IMR-90 (cell line): ENCODE data around the gene PRKAB1. TPM values are rescaled to one million over a fixed set of nuclear protein-coding genes. Genes with fewer than 3 reads are reported as not detected.

Experiments
- ATAC-seq: fragments of 200-7000 bp; cut with Tn5 transposase; 2 replicates; pipeline ENCODE4 v1.9.1; 2020; ENCODE audit warnings: low read depth, mild to moderate bottlenecking, moderate library complexity
- BruUV-seq: library from RNA; stranded (reverse); fragments of 400-500 nt; replicated peaks from 2 replicates; lab custom pipeline; 2021; lab: Mats Ljungman, UMichigan
- CTCF ChIA-PET: fragments of 300-600 bp; formaldehyde crosslinking; extraction: SDS; loops from one replicate; lab custom pipeline; 2021; ENCODE audit warnings: antibody characterized with exemption; lab: Yijun Ruan, JAX
- POLR2A ChIA-PET: fragments of 300-600 bp; sonication (Branson Sonifier 250); formaldehyde crosslinking; loops from one replicate; lab custom pipeline; 2022; ENCODE audit warnings: antibody characterized with exemption; ENCODE audit not compliant: unreplicated experiment; lab: Charles Lee
- DNase-seq: peaks from one replicate; pipeline ENCODE4 v3.0.0; 2013
- H2AFZ ChIP-seq: replicated peaks from 2 replicates; pipeline ENCODE3; 2013; ENCODE audit warnings: low read length, mild to moderate bottlenecking; ENCODE audit not compliant: poor library complexity
- H2AK5ac ChIP-seq: 2 replicates; pipeline ENCODE4 v1.6.1; 2013; ENCODE audit warnings: low read depth, low read length, inconsistent platforms
- H2AK9ac ChIP-seq: replicated peaks from 2 replicates; pipeline ENCODE3; 2013; ENCODE audit warnings: mild to moderate bottlenecking, low read depth, low read length, moderate library complexity; ENCODE audit not compliant: poor library complexity
- H2BK120ac ChIP-seq: 2 replicates; pipeline ENCODE4 v1.6.1; 2013; ENCODE audit warnings: low read depth, low read length, inconsistent platforms
- H2BK15ac ChIP-seq: 3 replicates; pipeline ENCODE4 v1.6.1; 2013; ENCODE audit warnings: low read depth, low read length, inconsistent platforms
- H2BK20ac ChIP-seq: 2 replicates; pipeline ENCODE4 v1.6.1; 2013; ENCODE audit warnings: low read depth, mild to moderate bottlenecking, inconsistent platforms, low read length, moderate library complexity
- H2BK5ac ChIP-seq: 2 replicates; pipeline ENCODE4 v1.6.1; 2013; ENCODE audit warnings: mild to moderate bottlenecking, low read depth, low read length, inconsistent platforms; ENCODE audit not compliant: poor library complexity, severe bottlenecking
- H3K14ac ChIP-seq: replicated peaks from 2 replicates; pipeline ENCODE4 v1.6.1; 2013; ENCODE audit warnings: low read depth, low read length, inconsistent platforms
- H3K18ac ChIP-seq: 2 replicates; pipeline ENCODE4 v1.6.1; 2013; ENCODE audit warnings: low read depth, low read length, control low read depth
- H3K23ac ChIP-seq: 2 replicates; pipeline ENCODE4 v1.6.1; 2013; ENCODE audit warnings: low read depth, low read length, inconsistent platforms
- H3K27ac ChIP-seq: 2 replicates; pipeline ENCODE4 v1.5.1; 2013; ENCODE audit warnings: mild to moderate bottlenecking, control low read depth, low read length; ENCODE audit not compliant: insufficient read depth
- H3K27me3 ChIP-seq: 2 replicates; pipeline ENCODE4 v1.6.1; 2013; ENCODE audit warnings: low read length; ENCODE audit not compliant: control insufficient read depth, insufficient read depth
- H3K36me3 ChIP-seq: 2 replicates; pipeline ENCODE4 v1.6.1; 2013; ENCODE audit warnings: low read length, mixed read lengths; ENCODE audit not compliant: control insufficient read depth, insufficient read depth
- H3K4ac ChIP-seq: 2 replicates; pipeline ENCODE4 v1.6.1; 2013; ENCODE audit warnings: low read depth, low read length, inconsistent platforms
- H3K4me1 ChIP-seq: 2 replicates; pipeline ENCODE4 v1.6.1; 2013; ENCODE audit warnings: low read length, mixed read lengths; ENCODE audit not compliant: control insufficient read depth, insufficient read depth
- H3K4me2 ChIP-seq: 2 replicates; pipeline ENCODE4 v1.6.1; 2013; ENCODE audit warnings: low read depth, mild to moderate bottlenecking, control low read depth, low read length, moderate library complexity
- H3K4me3 ChIP-seq: 2 replicates; pipeline ENCODE4 v1.5.1; 2013; ENCODE audit warnings: low read depth, mild to moderate bottlenecking, control low read depth, low read length, moderate library complexity; ENCODE audit not compliant: insufficient read depth
- H3K56ac ChIP-seq: 2 replicates; pipeline ENCODE4 v1.6.1; 2013; ENCODE audit warnings: low read length, inconsistent platforms; ENCODE audit not compliant: insufficient read depth; ENCODE audit errors: extremely low read depth
- H3K79me1 ChIP-seq, 2 experiments: 2 replicates each; pipeline ENCODE4 v1.6.1; 2013; ENCODE audit warnings: low read length in 2 of 2, inconsistent platforms in 1 of 2, low read depth in 1 of 2
- H3K9ac ChIP-seq: 2 replicates; pipeline ENCODE4 v1.6.1; 2013; ENCODE audit warnings: low read depth, low read length, control low read depth
- H3K9me1 ChIP-seq: 2 replicates; pipeline ENCODE4 v1.6.1; 2013; ENCODE audit warnings: low read length, inconsistent platforms; ENCODE audit not compliant: insufficient read depth
- H3K9me3 ChIP-seq: 2 replicates; pipeline ENCODE4 v1.6.1; 2013; ENCODE audit warnings: low read length; ENCODE audit not compliant: control insufficient read depth, insufficient read depth
- H4K20me1 ChIP-seq: 2 replicates; pipeline ENCODE4 v1.6.1; 2013; ENCODE audit warnings: low read length, inconsistent platforms; ENCODE audit not compliant: insufficient read depth
- H4K5ac ChIP-seq: 2 replicates; pipeline ENCODE4 v1.6.1; 2013; ENCODE audit warnings: mild to moderate bottlenecking, low read depth, low read length, control low read depth
- H4K8ac ChIP-seq, 2 experiments: 2 replicates each; pipeline ENCODE4 v1.6.1; 2013; ENCODE audit warnings: low read depth in 2 of 2, low read length in 2 of 2, control low read depth in 1 of 2, inconsistent platforms in 1 of 2
- H4K91ac ChIP-seq: 2 replicates; pipeline ENCODE4 v1.6.1; 2013; ENCODE audit warnings: low read depth, low read length, inconsistent platforms; ENCODE audit not compliant: insufficient read depth
- CEBPB ChIP-seq: IDR thresholded peaks from 2 replicates; pipeline ENCODE4 v1.6.1; 2012; ENCODE audit warnings: low read depth, low read length, improper control_type of control experiment
- CHD1 ChIP-seq: IDR thresholded peaks from 2 replicates; pipeline ENCODE4 v1.6.1; 2012; ENCODE audit warnings: low read depth, low read length, improper control_type of control experiment
- FOS ChIP-seq: fragments of 150-350 bp; IDR thresholded peaks from 2 replicates; pipeline ENCODE4 v1.6.1; 2016; ENCODE audit warnings: low read depth, low read length
- MAFK ChIP-seq: IDR thresholded peaks from 2 replicates; pipeline ENCODE4 v1.6.1; 2012; ENCODE audit warnings: low read depth, low read length, improper control_type of control experiment
- NFE2L2 ChIP-seq: fragments of 150-350 bp; IDR thresholded peaks from 2 replicates; pipeline ENCODE4 v1.6.1; 2016; ENCODE audit warnings: low read depth, mild to moderate bottlenecking, low read length
- POLR2A ChIP-seq: IDR thresholded peaks from 2 replicates; pipeline ENCODE4 v1.6.1; 2012; ENCODE audit warnings: mild to moderate bottlenecking, low read depth, low read length
- WGBS, 2 experiments: methylation state at CpG; one replicate each; pipeline versions ENCODE4 v1.1.5 to v1.1.7; 2013; ENCODE audit warnings: missing lambda C conversion rate in 2 of 2; ENCODE audit not compliant: insufficient read length in 1 of 2; ENCODE audit errors: extremely low coverage in 2 of 2; 5-methylcytosine and 5-hydroxymethylcytosine counted together
- dilution Hi-C: fragments of 300-500 bp; cut with HindIII; formaldehyde crosslinking; loops from one replicate; pipeline ENCODE4 v1.14.3; 2018; ENCODE audit warnings: low sequenced_read_pairs; ENCODE audit not compliant: unreplicated experiment
- in situ Hi-C: fragments of 300-500 bp; cut with MboI; formaldehyde crosslinking; loops from 3 replicates; pipeline ENCODE4 v1.14.3; 2019; ENCODE audit warnings: low sequenced_read_pairs, inconsistent platforms, mixed read lengths
- intact Hi-C: fragments of 100-400 bp; cut with micrococcal nuclease; formaldehyde crosslinking; loops from 2 replicates; pipeline ENCODE4 v1.10.0; 2022
- polyA plus RNA-seq, 3 experiments: library from polyadenylated mRNA; depleted of rRNA; stranded (reverse); fragments of >200 nt; gene quantifications; 2 replicates each; pipeline ENCODE4 v1.2.3, GENCODE V29; 2012; ENCODE audit warnings: low replicate concordance in 1 of 3
- total RNA-seq: library from RNA; depleted of rRNA; stranded (reverse); fragments of >200 nt; gene quantifications from 2 replicates; pipeline ENCODE4 v1.2.3, GENCODE V29; 2012
- TF ChIP-seq, protein P1 (sequence below): fragments of 150-350 bp; IDR thresholded peaks from 2 replicates; pipeline ENCODE4 v1.6.1; 2017; ENCODE audit warnings: mild to moderate bottlenecking, antibody characterized with exemption, low read length, low read depth
- TF ChIP-seq, protein P2 (sequence below): conservative IDR thresholded peaks from 2 replicates; pipeline ENCODE4 v1.5.1; 2012; ENCODE audit warnings: mild to moderate bottlenecking, low read depth, low read length, improper control_type of control experiment

Gene PRKAB1
- total and polyA plus RNA-seq, 2 of the 4 experiments (the other 2 are of a cell fraction) = 9.7 to 19.3 TPM

DNA sequence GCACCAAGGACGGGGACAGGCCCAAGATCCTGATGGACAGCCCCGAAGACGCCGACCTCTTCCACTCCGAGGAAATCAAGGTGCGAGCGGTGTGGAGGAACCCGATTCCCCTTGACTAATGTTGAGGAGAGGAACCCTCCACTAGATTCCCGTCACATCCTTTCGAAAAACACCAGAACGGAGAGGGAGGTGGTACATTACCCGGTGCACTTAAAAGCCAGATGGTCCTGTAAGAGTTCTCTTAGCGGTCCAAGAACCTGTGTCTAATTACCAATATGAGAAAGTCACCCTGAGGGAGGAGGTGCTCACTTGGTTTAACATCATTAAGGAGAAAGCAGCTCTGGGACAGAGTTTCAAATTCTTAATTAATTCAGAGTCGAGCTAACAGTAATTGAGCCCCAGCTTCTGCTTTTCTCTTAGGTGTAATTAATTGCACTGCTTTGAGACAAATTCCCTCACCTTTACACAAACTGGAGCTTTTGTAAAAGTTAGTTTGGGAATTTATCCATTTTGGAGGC, 450 bp downstream of the PRKAB1 start:
- ATAC-seq = no peak
- no TSS peak for BruUV-seq
- TF ChIP-seq, protein P1, sequence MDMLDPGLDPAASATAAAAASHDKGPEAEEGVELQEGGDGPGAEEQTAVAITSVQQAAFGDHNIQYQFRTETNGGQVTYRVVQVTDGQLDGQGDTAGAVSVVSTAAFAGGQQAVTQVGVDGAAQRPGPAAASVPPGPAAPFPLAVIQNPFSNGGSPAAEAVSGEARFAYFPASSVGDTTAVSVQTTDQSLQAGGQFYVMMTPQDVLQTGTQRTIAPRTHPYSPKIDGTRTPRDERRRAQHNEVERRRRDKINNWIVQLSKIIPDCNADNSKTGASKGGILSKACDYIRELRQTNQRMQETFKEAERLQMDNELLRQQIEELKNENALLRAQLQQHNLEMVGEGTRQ = no peak
- TF ChIP-seq POLR2A (no peak), MAFK (no peak), FOS (no peak), CHD1 (no peak), NFE2L2 (no peak), CEBPB (no peak)
- TF ChIP-seq, protein P2, sequence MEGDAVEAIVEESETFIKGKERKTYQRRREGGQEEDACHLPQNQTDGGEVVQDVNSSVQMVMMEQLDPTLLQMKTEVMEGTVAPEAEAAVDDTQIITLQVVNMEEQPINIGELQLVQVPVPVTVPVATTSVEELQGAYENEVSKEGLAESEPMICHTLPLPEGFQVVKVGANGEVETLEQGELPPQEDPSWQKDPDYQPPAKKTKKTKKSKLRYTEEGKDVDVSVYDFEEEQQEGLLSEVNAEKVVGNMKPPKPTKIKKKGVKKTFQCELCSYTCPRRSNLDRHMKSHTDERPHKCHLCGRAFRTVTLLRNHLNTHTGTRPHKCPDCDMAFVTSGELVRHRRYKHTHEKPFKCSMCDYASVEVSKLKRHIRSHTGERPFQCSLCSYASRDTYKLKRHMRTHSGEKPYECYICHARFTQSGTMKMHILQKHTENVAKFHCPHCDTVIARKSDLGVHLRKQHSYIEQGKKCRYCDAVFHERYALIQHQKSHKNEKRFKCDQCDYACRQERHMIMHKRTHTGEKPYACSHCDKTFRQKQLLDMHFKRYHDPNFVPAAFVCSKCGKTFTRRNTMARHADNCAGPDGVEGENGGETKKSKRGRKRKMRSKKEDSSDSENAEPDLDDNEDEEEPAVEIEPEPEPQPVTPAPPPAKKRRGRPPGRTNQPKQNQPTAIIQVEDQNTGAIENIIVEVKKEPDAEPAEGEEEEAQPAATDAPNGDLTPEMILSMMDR = no peak

More for the DNA sequence above, 450 bp downstream of the PRKAB1 start:
- peak; percentile 8 for DNase-seq
- peak overlapping the region; percentile 95 for H3K14ac ChIP-seq
- peak overlapping the region; percentile 74; the same call in 1 of the 2 replicates for H4K91ac ChIP-seq
- peak overlapping the region; percentile 80 for H3K27ac ChIP-seq
- WGBS, 2 experiments = no CpG with 5 or more reads among the region's 14 CpGs
- H2BK5ac ChIP-seq = peak overlapping the region; percentile 77
- H2BK15ac ChIP-seq = no peak overlapping the region
- H3K9ac ChIP-seq = peak overlapping the region; percentile 98
- peak overlapping the region; percentile 36; the same call in 1 of the 2 replicates for H2AK5ac ChIP-seq
- H3K4me2 ChIP-seq = peak overlapping the region; percentile 82
- ChIA-PET POLR2A (no interaction called here), CTCF (interaction anchor here (0.7 to 1.4 kb wide), 5 partner anchors 10 to 39 kb away, joined by 3 to 7 read pairs (median 4); no protein-coding TSS in a partner anchor)
- dilution Hi-C loops (no loop called here), in situ Hi-C loops (loop anchor here (10.0 kb wide), 1 partner anchor 1264 kb away; no protein-coding TSS in a partner anchor), intact Hi-C loops (loop anchor here (5.0 kb wide), 1 partner anchor 1531 kb away; the partner anchor contains the start of gene PEBP1)
- peak overlapping the region; percentile 98 for H2AFZ ChIP-seq
- peak overlapping the region; percentile 81 for H3K4me3 ChIP-seq
- H3K56ac ChIP-seq = peak overlapping the region; percentile 85
- H3K9me3 ChIP-seq = no peaks in the 10 kb centered on the region
- H3K4me1 ChIP-seq = no peaks in the 10 kb centered on the region
- H4K20me1 ChIP-seq = no peaks in the 10 kb centered on the region
- peak overlapping the region; percentile 67 for H4K5ac ChIP-seq
- H2BK20ac ChIP-seq = no peak overlapping the region
- peak overlapping the region; percentile 90 for H3K4ac ChIP-seq
- peak overlapping the region; percentile 47 for H3K23ac ChIP-seq
- no peak overlapping the region; the same call in 1 of the 2 replicates for H3K18ac ChIP-seq
- H3K27me3 ChIP-seq = no peaks in the 10 kb centered on the region
- peak overlapping the region; percentile 89 for H2AK9ac ChIP-seq
- peaks cover 9% of the 10 kb centered on the region for H3K36me3 ChIP-seq
- peak overlapping the region; percentile 86 to 93 for H4K8ac ChIP-seq
- no peak overlapping the region for H2BK120ac ChIP-seq
- peaks cover 19 to 20% of the 10 kb centered on the region in 2 experiments for H3K79me1 ChIP-seq
- no peaks in the 10 kb centered on the region for H3K9me1 ChIP-seq
